Peyer's patch (tissue), 4 donors: ENCODE measurements around the gene PCDHGB5.

ENCODE experiments used
- POLR2A ChIP-seq, 2 donors: fragments of 450-650 bp; IDR thresholded peaks; one replicate each; pipeline ENCODE4 v1.5.1; 2017; ENCODE audit warnings: antibody characterized with exemption in 2 of 2, mild to moderate bottlenecking in 2 of 2, moderate library complexity in 2 of 2
- TF ChIP-seq, protein P1 (sequence below), 6 experiments: fragments of 450-650 bp in 4 of 6; fragments of 200-600 bp in 2 of 6; sonication (generic) in 1 of 6; IDR thresholded peaks; one replicate each; pipeline ENCODE4 v1.5.1; 2017 to 2019; ENCODE audit warnings: antibody characterized with exemption in 6 of 6, mild to moderate bottlenecking in 3 of 6, moderate library complexity in 1 of 6

DNA sequence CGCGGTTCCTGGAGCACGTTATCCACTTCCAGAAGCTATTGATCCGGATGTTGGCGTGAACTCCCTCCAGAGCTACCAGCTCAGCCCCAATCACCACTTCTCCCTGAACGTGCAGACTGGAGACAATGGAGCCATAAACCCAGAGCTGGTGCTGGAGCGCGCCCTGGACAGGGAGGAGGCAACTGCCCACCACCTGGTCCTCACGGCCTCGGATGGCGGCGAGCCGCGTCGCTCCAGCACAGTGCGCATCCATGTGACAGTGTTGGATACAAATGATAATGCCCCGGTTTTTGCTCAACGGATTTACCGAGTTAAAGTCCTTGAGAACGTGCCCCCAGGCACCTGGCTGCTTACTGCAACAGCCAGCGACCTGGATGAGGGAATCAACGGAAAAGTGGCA, 5.6 kb downstream of the PCDHGB5 start:
- TF ChIP-seq POLR2A (IDR thresholded peaks at IDR 0.05), result no peak
- TF ChIP-seq, protein P1, sequence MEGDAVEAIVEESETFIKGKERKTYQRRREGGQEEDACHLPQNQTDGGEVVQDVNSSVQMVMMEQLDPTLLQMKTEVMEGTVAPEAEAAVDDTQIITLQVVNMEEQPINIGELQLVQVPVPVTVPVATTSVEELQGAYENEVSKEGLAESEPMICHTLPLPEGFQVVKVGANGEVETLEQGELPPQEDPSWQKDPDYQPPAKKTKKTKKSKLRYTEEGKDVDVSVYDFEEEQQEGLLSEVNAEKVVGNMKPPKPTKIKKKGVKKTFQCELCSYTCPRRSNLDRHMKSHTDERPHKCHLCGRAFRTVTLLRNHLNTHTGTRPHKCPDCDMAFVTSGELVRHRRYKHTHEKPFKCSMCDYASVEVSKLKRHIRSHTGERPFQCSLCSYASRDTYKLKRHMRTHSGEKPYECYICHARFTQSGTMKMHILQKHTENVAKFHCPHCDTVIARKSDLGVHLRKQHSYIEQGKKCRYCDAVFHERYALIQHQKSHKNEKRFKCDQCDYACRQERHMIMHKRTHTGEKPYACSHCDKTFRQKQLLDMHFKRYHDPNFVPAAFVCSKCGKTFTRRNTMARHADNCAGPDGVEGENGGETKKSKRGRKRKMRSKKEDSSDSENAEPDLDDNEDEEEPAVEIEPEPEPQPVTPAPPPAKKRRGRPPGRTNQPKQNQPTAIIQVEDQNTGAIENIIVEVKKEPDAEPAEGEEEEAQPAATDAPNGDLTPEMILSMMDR (IDR thresholded peaks at IDR 0.05), result no peak
